NCI-H2196 (cell line): Measurements from ENCODE around the gene GALNT17.
"Not testable (repeated sequence)": the region's sequence is repeated elsewhere in the genome, so short reads cannot be mapped to it uniquely, and the experiment has no call there.

Experiments
- DNase-seq: peaks from one replicate; lab custom pipeline; 2025; ENCODE audit not compliant: unreplicated experiment; lab: John Stamatoyannopoulos, UW

The GALNT17 gene

DNA sequence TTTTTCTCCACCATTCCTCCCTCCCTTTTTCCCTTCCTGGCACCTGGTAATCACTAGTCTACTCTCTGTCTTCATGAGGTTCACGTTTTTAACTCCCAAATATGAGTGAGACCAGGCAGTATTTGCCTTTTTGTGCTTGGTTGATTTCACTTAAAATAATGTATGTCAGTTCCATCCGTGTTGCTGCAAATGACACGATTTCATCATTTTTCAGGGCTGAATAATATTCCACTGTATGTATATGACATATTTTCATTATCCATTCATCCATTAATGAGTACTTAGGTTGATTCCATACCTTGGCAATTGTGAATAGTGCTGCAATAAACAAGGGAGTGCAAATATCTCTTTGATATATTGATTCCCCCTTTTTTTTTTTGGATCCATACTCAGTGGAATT, 25.8 kb downstream of the GALNT17 start:
- DNase-seq: no peak

DNA sequence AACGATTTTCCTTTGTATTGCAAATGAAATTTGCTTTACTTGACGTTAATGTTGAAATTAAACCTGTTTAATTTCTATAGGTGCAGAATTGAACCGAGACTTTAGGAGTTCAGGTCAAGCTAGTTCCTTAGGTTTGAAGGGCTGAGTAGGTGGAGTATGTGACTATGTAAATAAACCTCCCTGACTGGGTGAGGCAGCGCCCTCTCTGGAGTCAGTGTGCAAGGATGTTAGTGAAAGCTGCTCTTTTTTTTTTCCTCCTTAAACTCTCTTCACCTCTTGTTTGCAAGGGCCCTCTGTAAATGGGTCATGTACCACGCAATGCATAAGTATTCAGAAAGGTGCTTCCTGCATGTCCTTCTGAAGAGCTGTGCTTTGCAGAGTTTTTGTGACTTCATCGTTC, 33.8 kb downstream of the GALNT17 start:
- DNase-seq: no peak

DNA sequence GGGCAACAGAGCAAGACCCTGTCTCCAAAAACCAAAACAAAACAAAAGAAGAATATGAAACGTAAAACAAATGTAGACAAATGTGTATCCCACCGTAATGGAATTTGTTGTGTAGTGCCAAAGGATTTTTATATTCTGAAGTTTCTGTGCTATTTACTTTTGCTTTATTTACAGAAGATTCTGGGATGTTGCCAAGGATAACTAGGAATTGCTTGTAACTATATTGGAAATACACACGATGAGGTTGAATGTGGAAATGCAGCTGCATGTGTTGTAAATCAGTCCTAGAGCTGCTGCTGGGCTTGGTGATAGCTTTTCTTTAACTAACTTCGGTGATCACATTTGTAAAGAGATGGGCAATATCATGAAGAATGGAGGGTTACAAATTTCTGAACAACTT, 39.5 kb downstream of the GALNT17 start:
- no peak for DNase-seq

DNA sequence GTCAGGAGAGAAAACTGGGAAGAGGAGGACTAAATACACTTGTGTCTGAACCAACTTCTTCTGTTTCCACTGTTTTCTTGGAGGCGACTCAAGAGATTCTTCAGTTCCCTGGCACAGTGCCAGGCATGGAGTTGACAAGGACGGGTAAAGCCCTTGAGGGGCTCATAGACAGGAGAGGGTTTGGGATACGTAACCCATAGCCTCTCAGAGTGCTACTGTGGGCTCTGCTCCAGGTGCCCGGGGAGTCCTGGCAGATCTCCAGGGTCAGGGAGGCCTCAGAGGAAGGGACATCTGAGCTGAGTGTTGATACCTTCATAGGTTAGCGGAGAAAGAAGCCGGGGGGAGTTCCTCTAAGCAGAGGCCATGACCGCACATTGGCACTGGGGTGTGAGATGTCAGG, 42.0 kb downstream of the GALNT17 start:
- no peak for DNase-seq

DNA sequence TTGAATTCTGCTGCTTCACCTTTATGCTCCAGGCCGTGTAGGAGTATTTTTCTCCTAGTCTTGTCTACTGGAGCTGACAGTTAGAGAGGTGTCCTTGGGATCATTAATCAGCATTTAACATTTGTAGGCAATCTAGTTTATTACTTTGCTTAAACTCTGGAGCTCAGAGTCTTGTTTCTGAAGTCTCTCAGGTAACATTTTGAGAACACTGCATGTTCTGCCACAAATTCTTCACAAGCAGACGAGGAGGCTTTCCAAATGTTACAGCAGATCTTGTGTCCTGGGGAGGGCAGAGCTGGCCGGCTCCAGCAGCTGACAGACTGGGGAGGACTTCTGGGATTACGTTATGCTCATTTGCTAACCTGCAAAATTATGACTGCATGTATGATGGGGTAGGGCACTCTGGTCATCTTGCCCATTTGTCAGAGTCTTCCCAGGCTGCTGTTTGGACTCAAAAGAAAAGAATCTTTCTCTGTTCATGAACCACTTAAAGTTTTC, 50.5 kb downstream of the GALNT17 start:
- no peak for DNase-seq

DNA sequence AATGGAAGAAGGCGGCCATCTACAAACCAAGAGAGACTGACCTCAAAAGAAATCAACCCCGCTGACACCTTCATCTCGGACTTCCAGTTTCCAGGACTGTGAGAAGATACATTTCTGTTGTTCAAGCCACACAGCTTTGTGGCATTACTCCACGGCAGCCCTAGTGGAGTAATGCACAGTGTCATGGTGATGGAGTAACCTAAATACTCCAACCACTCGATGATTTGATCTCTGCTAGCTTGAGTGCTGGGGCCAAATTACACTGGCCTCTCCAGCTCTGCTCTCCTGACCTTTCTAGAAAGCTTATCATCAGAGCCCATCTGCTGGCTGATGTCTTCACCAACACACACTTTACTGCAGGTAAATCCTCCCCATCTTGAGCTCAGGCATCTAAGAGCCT, 52.2 kb downstream of the GALNT17 start:
- DNase-seq: no peak

DNA sequence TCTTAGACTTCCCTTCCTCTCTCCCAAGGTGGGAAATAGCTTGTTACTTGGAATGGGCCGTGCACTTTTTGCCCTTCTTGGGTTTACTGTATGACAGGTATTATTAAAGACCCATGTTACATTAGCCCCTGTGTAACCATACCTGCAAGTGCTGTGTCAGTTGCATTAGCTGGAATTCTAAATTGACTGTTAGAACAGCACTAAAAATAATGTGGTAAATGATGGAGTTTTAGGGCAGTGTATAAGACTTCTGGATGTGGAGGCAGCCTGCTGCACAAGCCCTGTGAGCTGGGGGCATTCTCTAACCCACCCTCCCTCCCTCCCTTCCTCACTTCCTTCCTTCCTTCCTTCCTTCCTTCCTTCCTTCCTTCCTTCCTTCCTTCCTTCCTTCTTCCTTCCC, 52.7 kb downstream of the GALNT17 start:
- no peak for DNase-seq

DNA sequence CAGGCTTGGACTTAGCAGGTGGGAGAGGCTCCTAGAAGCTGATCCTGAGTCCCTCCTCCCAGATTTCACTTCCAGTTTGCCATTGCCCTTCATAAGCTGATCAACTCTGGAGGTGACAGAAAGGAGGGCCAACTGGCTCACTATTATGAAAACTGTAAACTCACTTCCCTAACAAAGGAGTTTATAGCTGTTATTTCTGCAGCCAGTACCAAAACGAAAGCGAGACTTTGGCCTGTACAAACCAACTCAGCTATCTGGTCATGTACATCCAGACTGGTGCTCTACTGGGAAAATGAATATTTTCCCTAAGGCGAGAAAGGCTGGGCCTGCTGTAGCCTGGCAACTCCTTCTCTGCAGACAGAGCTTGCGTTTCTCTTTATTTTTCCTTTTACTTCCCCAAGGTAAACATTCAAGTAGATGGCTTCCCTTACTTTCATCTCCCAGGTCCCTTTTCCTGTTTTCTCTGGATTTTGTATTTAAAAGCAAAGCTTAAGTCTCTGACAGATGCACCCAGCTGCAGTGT, 54.7 kb downstream of the GALNT17 start:
- DNase-seq: no peak

DNA sequence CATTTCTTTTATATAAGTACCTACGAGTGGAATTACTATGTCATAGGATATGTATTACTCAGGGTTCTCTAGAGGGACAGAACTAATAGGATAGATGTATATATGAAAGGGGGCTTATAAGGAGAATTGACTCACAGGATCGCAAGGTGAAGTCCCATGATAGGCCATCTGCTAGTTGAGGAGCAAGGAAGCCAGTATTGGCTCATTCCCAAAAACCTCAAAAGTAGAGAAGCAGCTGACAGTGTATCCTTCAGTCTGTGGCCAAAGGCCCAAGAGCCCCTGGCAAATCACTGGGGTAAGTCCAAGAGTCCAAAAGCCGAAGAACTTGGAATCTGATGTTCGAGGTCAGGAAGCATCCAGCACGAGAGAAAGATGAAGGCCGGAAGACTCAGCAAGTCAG, 59.8 kb downstream of the GALNT17 start:
- DNase-seq: no peak

DNA sequence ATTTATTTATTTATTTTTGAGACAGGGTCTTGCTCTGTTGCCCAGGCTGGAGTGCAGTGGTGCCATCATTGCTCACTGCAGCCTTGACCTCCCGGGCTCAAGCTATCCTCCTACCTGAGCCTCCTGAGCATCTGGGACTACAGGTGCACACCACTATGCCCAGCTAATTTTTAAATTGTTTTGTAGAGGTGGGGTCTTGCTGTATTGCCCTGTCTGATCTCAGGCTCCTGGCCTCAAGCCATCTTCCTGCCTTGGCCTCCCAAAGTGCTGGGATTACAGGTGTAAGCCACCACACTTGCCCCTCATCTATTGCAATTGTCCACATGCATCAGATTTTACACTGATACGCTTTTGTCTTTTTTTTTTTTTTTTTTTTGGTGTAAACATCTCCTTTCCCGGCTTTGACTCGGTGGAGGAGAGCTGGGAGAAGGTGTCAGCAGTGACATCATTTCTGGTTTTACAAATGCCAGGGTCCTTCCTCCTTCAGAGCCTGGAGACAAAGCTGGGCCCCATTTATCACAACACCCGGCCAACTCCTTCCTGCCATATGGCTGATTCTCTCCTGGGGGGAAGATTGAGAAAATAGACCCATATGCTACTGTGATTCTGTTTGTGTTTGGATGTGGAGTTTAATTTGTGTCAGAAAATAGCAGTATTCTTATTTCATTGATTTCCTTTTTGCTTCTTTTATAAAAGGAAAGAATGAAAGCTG, 61.3 kb downstream of the GALNT17 start:
- no peak for DNase-seq

DNA sequence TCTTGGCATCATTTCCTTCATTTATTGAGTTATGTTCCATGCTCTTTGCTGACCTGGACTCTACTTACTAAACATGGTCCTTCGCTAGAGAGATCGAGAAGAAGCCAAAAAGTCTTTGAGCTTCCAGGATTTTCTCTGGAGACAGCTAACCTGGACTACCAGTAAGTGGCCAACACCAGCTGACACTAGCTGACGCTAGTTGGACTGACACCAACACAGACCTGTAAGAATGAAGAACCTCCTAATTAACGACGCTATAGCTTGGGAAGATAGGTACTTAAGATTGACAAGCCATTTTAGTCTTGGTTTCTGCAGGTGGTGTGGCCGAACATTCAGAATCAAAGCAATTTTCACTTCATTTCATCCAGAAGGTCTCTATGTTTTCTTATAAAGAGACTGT, 66.4 kb downstream of the GALNT17 start:
- no peak for DNase-seq

DNA sequence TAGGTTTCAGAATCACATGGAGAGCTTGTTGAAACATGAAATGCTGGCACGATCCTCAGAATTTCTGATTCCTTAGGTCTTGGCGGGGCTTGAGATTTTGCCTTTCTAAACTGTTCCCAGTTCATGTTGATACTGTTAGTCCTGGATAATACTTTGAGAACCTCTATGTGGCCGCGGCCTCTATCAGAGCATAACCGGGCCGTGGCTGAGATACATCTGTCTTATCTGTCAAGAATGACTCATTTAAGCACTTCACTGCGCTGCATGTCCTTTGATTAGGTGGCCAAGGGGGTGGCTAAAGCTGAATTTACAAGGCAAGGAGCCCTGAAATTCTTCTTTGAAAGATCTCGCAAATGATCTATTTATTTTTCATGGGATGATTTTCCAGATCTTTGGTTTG, 66.9 kb downstream of the GALNT17 start:
- no peak for DNase-seq

DNA sequence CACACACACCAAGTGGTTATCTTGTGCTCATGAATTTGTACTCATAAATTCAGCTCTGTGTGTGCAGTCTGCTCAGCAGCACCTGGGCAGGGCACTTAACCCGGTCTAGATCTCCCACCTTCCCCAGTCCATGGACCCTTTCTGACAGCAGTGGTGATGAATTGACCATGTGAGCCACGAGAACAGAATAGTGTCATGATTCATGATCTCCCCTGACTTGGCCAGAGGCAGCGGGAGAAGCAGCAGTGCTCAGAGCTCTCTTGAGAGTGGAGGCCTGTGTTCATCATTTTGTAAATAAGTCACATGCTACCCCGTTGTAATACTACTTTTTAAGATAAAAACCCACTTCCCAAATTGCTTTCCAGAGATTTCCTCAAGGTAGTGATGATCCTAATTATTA, 74.2 kb downstream of the GALNT17 start:
- no peak for DNase-seq

DNA sequence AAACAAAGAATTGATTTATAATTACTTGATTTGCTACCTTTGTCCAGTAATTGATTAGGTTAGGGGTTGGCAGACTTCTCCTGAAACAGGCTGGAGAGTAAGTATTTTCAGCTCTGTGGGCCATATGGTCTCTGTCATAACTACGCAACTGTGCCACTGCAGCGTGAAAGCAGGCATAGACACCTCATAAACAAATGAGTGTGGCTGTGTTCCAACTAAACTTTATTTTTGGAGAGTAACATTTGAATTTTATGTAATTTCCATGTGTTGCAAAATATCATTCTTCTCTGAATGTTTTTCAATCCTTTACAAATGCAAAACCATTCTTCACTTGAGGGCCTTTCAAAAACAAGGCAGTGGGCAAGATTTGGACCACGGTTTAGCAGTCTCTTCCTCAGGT, 76.9 kb downstream of the GALNT17 start:
- no peak for DNase-seq

DNA sequence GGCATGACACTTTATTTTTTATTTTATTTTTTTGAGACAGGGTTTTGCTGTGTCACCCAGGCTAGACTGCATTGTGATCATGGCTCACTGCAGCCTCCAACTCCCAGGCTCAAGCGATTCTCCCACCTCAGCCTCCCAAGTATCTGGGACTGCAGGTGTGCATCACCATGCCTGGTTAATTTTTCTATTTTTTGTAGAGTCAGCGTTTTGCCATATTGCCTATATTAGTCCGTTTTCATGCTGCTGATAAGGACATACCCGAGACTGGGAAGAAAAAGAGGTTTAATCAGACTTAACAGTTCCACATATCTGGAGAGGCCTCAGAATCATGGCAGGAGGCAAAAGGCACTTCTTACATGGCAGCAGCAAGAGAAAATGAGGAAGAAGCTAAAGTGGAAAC, 77.5 kb downstream of the GALNT17 start:
- DNase-seq: not testable (repeated sequence)

DNA sequence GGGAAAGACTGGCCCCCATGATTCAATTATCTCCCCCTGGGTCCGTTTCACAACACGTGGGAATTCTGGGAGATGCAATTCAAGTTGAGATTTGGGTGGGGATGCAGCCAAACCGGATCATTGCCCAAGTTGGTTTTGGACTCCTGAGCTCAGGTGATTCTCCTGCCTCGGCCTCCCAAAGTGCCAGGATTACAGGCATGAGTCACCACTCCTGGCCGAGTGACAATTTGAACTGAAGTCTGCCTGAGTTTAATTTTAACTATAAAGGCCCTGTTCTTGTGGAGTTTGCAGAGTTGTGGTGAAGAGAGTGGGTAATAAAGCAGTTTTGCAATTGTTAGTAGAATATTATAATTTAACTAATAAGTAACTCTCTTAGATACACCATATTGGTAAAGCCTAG, 78.3 kb downstream of the GALNT17 start:
- no peak for DNase-seq

DNA sequence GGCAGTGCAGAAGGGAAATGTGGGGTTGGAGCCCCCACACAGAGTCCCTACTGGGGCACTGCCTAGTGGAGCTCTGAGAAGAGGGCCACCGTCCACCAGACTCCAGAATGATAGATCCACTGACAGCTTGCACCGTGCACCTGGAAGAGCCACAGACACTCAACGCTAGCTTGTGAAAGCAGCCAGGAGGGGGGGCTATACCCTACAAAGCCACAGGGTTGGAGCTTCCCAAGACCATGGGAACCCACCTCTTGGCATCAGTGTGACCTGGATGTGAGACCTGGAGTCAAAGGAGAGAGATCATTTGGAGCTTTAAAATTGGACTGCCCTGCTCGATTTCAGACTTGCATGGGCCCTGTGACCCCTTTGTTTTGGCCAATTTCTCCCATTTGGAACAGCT, 80.5 kb downstream of the GALNT17 start:
- DNase-seq: not testable (repeated sequence)

DNA sequence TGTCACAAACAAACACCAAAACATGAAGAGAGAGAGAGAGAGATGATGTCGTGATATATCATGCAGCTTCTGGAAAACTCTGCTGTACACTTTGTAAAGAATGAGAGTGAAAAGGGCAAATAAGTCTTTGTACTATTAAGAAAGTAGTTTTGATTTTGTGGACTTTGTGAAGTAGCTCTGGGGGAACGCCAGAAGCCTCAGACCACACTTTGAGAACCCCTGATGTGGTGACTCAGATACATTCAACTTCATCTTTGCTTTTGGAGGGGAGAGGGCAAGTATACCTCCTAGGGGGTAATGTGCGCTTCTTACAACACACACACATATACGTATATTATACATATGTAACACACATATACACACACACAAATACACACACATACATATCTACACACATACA, 84.3 kb downstream of the GALNT17 start:
- no peak for DNase-seq

DNA sequence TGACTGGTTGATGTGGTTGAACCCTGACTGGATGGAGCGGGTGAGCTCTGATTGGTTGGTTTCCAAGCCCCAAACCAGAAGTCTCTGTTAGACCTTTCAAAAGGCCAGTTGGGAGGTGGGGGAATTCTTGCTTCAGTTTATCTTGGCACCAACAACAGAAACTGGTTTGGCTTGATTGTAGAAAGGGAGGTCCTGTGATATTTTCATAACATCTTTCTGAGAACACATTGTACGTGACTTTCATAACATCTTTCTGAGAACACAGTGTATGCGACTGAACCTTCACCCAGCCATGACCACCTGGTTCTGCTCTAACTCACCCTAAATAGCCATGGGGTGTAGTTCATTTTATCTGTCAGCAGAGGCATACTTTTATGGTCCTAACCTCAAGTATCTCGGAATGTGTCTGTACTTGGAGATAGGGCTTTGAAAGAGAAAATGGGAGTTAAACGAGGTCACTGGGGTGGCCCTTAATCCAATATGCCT, 88.3 kb downstream of the GALNT17 start:
- no peak for DNase-seq

DNA sequence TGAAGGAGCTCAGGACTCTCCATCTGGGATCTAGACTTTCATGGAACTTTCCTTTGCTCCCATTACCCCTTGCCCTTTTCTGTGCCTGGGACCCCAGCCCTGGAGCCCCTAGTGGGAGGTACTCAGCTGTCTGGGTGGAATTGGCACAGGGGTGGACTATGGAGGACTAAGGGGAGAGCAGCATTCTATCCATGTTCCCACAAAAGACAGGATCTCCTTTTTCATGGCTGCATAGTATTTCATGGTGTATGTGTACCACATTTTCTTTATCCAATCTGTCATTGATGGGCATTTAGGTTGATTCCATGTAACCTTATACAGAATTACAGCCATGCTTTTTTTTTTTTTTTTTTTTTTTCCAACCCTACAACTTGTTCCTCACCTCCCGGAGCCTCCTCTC, 89.1 kb downstream of the GALNT17 start:
- no peak for DNase-seq

DNA sequence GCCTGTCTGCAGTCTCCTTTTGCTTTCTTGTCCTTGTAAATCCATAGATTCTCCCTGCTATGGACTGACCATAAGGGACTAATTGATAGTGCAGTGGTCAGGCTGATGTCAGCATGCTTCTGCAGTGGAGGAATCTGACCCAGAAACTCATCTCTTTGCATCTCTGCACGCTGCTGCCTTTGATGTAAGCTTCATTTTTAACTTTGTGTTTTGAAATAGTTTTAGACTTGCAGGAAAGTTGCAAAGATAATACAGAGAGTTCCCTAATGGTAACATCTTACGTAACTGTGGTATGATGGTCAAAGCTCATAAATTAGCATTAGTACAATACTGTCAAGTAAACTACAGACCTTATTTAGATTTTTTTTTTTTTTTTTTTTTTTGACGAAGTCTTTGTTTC, 89.6 kb downstream of the GALNT17 start:
- DNase-seq: no peak

DNA sequence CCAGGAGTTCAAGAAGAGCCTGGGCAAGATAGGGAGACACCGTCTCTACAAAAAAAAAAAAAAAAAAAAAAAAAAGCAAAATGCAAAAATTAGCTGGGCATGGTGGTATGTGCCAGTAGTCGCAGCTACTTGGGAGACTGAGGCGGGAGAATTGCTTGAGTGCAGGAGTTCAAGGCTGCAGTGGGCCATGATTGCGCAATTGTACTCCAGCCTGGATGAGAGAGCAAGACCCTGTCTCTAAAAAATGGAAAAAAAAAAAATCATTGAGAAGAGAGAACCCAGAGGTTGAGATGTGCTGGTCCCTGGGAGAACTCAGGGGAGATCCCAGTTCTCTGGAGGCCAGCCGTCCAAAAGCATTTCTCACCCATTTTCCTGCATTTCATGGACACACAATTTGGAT, 95.2 kb downstream of the GALNT17 start:
- no peak for DNase-seq

DNA sequence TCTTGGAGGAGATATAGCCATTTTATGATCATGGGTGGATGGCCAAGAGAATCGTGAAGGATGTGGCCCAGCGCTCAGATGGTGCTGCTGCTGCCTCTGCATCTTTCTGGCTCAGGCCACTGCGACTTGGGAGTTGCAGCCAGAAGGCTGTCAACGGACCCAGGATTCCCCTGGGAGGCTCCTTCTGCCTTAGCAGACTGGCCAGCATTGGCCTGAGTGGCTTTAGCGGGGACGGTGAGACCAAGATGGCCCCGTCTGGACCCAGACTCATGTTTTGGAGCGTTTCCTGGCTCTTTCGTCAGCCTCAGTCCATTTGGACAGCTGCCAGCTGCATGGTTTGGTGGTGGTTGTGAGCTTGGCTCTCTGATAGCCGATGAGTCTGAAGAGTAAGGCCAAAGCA, 97.2 kb downstream of the GALNT17 start:
- no peak for DNase-seq
